HG03064 (cell line): Measurements from ENCODE around the gene SIX5.

ENCODE experiments used
- ATAC-seq: cut with Tn5 transposase; IDR thresholded peaks from one replicate; pipeline ENCODE4 v1.9.1; 2021; ENCODE audit warnings: low read depth; ENCODE audit not compliant: unreplicated experiment

Gene SIX5

GRCh38 chr19:45793178-45793564, 24.1 kb upstream of the SIX5 start:
- no peak for ATAC-seq

DNA sequence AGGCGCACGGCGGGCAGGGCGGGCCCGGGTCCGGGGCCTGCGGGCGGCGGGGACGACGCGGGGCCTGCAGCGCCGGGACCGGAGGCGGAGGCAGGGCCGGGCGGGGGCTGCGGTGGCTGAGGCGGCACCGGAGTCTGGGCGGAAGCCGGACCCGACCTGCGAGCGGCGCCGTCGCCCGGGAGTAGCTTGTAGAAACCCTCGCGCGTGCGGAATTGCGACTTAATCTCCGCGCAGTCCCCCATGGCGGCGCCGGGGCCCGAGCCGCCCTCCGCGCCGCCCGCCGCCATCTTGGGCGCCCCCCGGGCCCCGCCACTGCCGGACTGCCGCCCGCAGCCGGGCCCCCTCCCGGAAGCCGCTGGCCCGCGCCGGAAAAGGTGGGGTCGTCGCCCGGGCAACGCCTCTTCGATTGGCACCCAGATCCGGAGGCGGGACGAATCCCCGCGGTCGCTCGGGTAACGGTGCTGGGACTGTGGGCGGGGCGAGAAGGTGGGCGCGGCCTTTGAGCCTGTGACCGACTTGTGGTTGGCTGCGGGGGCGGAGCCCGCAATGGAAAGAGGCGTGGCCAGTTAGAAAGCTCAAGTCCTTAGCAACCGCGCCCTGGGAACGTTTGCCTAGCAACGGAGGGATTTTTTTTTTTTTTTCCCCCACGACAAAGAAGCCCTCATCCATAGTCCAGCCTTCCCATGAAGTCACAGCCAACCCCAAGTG, 23.6 kb upstream of the SIX5 start, which contains the start of gene DMWD:
Gene DMWD, minus strand, starts transcription at position 376 of the 708 bp plus-strand sequence. Its CDS starts 89 bp downstream, at position 287.
- ATAC-seq: peak; percentile 75

DNA sequence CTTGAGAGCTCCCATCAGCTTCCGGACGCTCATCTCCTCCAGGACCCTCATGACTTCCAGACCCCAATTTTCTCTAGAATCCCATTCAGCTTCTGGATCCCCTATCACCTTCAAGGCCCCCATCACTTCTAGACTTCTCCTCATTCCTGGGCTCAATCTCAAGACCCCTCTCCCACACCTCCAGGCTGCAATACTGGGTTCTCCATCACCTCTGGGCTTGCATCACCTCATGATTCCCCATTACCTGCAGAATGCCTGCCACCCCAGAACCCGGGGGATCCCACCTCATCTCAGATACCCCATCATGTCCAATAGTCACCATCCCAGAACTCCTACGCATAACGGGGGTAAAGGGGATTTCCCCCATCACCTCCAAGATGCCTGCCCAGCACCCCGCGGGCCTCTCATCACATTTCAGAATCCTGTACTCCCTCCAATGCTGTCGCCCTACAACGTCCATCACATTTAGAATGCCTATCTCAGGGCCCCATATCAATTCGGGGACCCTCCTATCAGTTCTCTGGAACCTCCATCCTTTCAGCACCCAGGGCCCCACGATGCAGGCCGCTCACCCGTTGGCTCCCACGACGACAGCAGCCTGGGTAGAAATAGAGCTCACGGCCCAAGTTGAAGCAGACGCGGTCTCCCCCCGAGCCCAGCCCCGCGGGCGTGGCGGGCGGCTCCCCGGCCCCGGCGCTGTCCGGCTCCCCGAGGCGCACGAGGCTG, 22.9 kb upstream of the SIX5 start:
- peak; percentile 13 for ATAC-seq

DNA sequence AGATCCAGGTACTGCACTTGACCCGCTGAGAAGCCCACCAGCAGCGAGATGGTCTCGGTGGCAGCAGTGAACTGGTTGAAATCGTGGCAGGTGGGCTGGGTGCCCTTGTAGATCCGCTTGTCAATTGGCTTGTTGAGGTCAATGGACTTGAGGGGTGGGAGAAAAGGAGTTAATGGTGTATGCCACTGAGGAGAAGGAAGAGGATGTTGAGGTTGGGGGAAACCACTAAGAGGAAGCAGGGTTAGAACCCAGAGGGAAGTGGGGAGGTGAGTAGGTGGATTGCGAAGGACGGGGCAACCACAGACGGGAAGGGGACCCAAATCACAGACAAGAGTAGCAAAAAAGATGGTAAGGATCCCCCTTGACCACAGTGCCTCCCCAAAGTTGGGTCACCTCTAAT, 21.9 kb upstream of the SIX5 start:
- ATAC-seq: no peak

DNA sequence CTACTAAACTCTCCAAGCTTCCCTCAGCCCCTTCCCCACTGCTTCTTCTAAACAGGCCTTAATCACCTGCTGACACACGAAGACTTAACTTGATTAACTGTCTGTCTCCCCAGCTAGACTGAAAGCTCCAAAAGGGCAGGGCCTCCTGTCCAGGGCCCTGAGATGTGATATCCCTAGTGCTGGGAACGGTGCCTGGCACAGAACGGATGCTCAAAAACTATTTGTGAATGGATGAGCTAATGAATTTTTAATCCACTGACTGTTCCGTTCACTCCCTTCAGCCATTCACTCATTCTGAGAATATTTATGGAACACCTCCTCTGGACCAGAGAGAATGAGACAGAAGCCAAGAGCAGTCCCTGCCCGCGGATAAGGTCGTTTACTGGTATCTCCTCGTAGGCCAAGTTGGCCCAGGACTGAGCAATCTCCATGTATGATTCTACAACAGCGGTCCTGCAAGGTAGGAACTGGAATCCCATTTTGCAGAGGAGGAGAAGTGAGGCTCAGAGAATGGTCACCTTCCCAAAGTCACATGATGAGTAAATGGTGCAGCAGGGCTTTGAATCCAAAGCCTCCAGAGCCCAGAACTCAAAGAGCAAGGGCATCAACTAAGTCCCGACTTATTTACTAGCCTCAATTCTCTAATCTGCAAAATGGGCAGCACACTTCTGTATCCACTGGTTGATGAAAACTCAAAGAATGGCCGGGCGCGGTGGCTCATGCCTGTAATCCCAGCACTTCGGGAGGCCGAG, 20.2 kb upstream of the SIX5 start:
- ATAC-seq: no peak

DNA sequence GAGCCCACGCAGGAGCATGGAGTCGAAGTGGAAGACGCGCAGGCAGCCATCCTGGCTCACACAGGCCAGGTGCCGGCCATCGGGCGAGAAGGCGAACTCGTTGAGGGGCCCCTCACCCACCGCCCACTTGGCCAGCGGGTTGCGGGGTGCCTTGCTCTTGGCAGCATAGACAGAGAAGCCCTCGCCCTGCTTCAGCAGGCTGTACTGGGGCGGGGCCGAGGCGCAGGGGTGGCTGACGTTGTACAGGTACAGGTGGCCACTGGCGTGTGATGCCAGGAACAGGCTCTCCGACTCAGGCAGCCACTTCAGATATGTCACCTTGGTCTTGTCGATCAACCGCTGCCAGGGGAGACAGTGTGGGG, 17.5 kb upstream of the SIX5 start:
- no peak for ATAC-seq

DNA sequence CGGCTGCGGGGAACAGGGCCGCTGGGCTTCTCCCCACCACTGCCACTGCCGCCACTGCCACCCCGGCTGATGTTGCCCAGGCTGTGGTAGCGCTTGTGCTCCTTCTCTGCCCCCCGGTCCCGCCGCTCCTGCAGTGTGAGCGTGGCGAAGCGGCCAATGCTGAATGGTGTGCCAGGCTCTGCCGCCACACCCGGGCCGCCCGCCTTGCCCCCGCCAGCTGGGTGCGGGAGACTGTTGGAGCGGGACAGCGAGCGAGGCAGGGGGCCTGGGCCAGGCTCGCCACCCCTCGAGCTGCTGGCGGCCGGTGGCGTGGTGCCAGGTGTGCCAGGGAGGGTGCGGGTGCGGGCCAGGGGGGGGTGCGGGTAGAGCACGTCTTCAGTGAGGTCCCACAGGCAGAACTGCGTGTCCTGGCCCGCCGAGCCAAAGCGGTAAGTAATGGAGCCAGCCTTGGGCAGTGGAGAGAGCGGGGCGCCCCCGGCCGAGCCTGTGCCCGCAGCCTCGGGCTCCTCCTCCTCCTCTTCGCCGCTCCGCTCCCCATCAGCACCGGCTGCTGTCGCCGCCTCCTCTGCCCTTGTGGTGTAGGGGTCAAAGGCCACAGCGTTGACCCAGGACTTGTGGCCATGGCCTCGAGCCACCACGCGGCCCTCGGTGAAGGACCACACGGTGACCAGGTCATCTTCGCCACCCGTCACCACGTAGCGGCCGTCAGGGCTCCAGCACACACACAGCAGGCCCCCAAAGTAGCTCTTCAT, 16.9 kb upstream of the SIX5 start:
- ATAC-seq: no peak

DNA sequence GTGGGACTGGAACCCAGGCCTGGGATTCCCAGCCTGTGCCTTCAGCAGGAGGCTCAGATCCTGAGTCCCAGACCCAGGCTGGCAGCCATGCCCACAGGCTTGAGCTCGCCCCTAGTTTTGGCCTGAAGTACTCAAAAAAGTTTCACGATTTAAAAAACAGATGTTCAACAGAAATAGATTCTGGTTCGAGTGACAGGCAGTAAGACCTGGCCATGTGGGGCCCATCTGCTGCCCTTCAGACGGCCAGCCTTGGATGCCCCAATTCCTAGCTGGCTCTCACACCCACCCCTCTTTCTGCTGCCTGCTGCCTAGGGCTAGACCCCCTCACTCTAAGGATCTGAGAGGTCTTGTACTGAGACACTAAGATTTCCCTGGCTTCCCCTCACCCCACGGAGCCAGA, 16.0 kb upstream of the SIX5 start:
- no peak for ATAC-seq

DNA sequence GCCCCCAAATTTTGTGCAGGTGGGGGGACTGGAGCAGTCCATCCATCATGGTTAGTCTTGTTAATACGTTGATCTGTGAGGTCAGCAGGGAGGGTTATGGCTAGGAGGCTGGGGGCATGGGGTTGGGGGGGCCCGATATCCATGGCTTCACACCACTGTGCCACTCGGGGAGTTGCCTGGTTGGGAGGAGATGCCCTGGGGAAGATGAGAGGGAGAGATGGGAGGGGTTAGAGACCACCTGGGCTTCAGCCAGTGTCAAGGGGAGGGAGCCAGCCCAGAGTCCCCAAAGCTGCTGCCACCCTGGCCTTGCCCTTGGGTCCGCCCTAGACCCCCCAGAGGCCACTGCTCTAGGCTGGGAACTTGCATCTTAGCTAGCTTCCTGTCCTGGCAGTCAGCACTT, 15.0 kb upstream of the SIX5 start:
- ATAC-seq: no peak

DNA sequence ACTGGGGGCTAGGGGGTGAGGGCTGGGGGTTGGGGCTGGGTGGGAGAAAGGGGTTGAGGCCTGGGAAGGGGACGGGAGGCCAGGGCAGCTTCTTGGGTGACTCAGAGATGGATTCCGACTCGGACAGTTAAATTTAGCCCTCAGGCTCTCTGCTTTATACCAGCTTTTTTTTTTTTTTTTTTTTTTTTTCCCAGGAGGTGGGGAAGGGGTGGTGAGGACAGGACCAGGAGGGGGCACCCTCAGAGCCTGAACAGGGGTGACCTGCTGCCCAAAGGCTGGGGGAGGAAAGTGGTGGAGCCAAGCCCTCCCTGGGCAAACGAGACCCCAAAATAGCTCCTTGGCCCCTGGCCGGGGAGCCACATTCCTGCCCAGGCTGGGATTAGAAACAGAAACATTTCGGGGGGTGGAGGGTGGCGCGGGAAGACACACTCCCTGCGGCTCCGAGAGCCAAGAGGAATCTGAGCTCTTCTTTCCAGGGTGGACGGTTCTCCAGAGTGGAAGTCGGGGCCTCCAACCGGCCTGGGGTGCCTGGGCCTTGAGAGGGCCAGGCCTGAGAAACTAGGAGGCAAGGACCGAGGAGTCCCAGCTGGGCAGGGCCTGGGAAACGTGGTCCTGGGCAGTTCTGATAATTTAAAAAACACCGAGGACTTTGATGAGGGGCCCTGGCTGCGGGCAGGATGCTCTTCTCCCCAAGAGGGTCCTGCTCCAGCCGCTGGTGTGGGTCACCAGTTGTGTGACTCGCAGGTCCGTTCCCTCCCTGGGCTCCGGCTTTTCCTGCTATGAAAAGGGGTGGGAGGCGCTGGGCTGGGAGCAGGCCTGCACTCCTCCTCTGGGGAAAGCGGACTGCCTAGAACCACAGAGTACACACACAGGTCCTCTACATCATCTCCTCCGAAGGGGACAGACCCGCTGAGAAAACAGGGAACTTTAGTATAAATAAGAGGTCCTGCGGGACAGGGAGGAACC, 14.1 kb upstream of the SIX5 start:
- ATAC-seq: no peak

DNA sequence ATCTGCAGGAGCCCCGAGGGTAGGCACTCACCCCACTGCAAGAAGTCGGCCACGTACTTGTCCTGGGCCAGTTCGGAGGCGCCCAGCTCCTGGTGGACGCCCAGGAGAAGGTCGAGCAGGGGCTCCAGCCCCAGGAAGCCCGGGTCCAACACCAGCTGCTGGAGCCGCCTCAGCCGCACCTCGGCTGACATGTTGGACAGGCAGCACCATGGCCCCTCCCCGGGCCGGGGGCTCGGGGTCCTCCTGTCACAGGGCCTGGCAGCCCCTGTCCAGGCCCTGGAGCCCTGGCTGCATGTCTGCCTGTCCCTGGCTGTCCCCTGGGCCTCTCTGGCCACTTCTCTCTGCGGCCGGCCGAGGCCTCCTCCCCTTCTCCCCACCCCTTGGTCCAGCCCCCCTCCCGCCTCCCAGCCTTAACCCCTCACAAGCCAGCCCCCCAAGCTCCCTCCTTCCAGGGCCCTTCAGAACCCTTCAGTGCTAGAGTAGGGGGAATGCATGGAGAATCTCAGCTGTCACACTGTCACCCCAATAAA, 13.2 kb upstream of the SIX5 start, which contains the start of gene DMPK:
Gene DMPK, minus strand, starts transcription at position 329 of the 530 bp plus-strand sequence. Its CDS starts 138 bp downstream, at position 191.
- ATAC-seq: no peak

DNA sequence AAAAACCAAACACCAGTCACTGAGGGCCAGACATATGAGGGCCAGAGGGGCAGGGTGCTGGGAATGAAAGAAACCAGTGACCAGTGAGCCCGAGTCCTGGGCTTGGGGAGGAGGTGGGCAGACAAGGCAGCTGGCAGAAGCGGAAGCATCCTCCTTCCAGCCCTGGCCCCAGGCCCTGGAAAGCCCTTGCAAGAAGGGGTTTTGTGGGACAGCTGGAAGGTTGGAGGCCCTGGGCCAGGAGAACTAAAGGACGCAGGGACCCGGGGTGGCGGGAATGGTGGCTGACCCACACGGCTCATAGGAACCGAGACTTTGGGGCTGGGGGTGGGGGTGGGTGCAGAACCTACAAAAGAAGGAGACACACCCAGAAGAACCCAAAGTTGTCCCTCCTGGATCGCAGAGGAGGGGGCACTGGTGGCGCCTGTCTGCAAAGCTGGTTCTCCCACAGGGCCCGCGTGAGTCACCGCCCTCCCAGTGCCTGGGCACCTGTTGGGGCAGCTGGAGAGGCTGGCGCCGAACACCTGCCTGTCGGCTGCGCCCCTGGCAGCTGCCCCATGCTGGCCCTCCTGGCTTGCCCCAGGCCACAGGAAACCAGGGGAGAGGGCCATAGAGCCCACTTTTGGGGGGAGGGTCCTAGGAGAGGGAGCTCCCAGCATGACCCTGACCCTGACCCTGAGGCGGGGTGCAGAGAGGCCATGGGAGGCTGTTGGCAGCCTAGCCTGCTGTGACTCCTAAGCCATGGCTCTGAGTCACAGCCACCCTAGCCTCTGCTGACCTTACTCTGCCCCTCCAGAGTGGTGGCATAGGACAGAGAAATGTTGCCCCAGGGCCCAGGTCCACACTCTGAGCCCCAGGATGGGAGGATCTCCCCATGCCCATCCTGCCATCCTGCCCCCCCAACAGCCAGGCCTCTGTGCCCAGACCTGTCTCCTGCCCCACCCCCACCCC, 12.4 kb upstream of the SIX5 start:
- no peak for ATAC-seq

GRCh38 chr19:45780448-45781213, 11.6 kb upstream of the SIX5 start:
- no peak for ATAC-seq

- ATAC-seq: no peak
Observed at GRCh38 chr19:45780146-45780447, 11.0 kb upstream of the SIX5 start.

DNA sequence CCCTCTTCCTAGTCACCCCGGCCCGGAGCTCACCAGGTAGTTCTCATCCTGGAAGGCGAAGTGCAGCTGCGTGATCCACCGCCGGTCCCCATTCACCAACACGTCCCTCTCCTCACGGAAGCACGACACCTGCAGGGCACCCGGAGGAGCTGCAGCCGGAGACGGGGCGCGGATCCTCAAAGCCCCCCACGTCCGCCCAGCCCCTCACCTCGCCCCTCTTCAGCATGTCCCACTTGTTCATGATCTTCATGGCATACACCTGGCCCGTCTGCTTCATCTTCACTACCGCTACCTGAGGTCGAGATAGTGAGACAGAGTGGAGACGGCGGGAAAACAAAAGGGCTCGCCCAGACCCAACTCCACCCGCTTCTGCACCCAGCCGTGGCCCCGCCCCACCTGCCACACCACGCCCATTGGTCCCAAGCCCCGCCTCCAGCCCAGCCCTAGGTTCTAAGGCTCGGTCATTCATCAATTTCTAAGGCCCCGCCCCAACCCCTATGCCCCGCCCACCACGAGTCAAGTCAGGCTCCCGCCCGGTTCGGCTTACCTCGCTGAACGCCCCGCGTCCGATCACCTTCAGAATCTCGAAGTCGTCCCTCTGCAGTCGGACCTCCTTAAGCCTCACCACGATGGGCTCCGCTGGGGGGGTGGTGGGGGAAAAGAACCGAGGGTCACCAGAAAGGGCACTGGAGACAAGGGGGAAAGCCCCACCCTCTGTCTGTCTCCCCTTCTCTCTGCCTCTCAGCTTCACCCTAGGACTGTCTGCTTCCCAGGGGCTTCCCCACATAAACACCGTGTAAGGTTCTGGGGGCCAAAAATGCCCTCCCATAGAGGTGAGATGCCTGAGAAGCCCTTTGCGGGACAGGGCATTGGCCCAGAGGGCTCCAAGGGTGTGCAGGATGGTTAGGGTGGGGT, 10.4 kb upstream of the SIX5 start:
- peak; percentile 79 for ATAC-seq

GRCh38 chr19:45778010-45778661, 9.1 kb upstream of the SIX5 start:
- ATAC-seq: no peak
